IPS-15b (cell line): ENCODE data around the gene COQ8A.

ENCODE experiments used
- H3K27me3 ChIP-seq: one replicate; pipeline ENCODE4 v1.6.1; 2013; ENCODE audit warnings: low read length; ENCODE audit not compliant: control insufficient read depth, insufficient read depth
- H3K36me3 ChIP-seq: one replicate; pipeline ENCODE4 v1.6.1; 2013; ENCODE audit warnings: low read length; ENCODE audit not compliant: control insufficient read depth, insufficient read depth
- H3K4me1 ChIP-seq: one replicate; pipeline ENCODE4 v1.6.1; 2013; ENCODE audit warnings: mild to moderate bottlenecking, low read length; ENCODE audit not compliant: control insufficient read depth, insufficient read depth
- H3K4me3 ChIP-seq: one replicate; pipeline ENCODE4 v1.5.1; 2013; ENCODE audit warnings: low read depth, low read length
- H3K9ac ChIP-seq: one replicate; pipeline ENCODE4 v1.6.1; 2013; ENCODE audit warnings: low read depth, mild to moderate bottlenecking, low read length
- H3K9me3 ChIP-seq: one replicate; pipeline ENCODE4 v1.6.1; 2013; ENCODE audit warnings: mild to moderate bottlenecking, low read length; ENCODE audit not compliant: control insufficient read depth, insufficient read depth

COQ8A gene

GRCh38 chr1:226965581-226966440 is 25.7 kb downstream of the COQ8A start:
- Histone ChIP-seq H3K36me3 (no peaks in the 10 kb centered on the region), H3K4me1 (no peaks in the 10 kb centered on the region), H3K9ac (no peak overlapping the region), H3K27me3 (no peaks in the 10 kb centered on the region), H3K9me3 (no peaks in the 10 kb centered on the region), H3K4me3 (no peak overlapping the region)

DNA sequence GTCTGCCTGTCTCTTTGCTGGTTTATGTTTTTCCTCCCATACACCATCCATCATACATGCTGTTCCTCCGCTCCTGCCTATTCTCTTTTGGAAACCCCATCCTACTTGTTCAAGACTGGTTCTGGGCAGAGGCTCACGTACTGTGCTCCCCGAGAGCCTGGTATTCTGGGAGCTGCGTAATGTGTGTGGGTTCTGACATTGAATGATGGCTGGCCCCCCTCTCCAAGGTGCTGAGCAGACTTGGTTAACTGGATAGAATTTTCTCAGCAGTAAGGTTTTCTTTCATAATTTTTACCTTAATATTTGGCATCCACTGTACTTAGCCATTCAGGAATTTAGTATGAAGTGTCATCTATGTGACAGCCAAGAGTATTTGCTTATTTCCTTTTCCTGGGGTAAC is 26.6 kb downstream of the COQ8A start:
- no peak overlapping the region for H3K4me3 ChIP-seq
- H3K4me1 ChIP-seq: no peaks in the 10 kb centered on the region
- H3K27me3 ChIP-seq: no peaks in the 10 kb centered on the region
- H3K9me3 ChIP-seq: no peaks in the 10 kb centered on the region
- H3K36me3 ChIP-seq: no peaks in the 10 kb centered on the region
- H3K9ac ChIP-seq: no peak overlapping the region

GRCh38 chr1:226967665-226968064 is 27.6 kb downstream of the COQ8A start:
- Histone ChIP-seq H3K36me3 (no peaks in the 10 kb centered on the region), H3K4me3 (no peak overlapping the region), H3K9ac (no peak overlapping the region), H3K27me3 (no peaks in the 10 kb centered on the region), H3K9me3 (no peaks in the 10 kb centered on the region), H3K4me1 (no peaks in the 10 kb centered on the region)

DNA sequence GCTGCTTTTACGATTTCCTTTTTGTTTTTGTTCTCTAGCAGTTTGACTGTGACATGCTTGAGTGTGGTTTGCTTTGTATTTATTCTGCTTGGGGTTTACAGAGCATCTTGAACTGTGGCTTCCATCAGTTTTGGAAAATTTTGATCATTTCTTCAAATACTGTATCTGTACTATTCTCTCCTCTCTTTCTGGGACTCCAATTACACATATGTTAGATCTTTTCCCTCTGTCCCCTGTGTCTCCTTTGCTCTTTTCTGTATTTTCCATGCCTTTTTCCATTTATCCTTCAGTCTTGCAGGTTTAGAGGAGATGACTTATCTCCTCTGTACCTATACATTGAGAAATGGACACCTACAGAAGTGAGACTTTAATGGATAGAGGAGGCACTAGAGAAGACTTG is 31.7 kb downstream of the COQ8A start:
- no peak overlapping the region for H3K9ac ChIP-seq
- no peaks in the 10 kb centered on the region for H3K4me1 ChIP-seq
- no peak overlapping the region for H3K4me3 ChIP-seq
- no peaks in the 10 kb centered on the region for H3K9me3 ChIP-seq
- H3K27me3 ChIP-seq: no peaks in the 10 kb centered on the region
- no peaks in the 10 kb centered on the region for H3K36me3 ChIP-seq

DNA sequence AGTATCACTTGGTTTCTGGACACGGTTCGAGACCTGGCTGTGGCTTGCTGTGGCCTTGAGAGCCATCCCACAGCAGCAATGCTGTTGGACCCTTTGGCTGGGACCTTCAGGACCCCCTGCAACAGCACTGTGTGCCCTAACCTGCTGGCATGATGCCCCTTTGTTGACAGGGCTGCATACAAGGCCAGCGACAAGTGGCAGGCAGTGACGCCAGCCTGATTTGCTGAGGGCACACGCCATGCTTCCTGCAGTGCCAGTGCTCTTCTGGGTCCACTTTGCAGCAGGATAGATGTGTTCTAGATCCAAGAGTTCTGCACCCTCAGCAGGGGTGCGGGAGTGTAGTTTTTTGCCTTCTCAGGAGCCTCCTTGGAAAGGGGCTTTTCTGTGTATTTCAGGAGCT is 32.8 kb downstream of the COQ8A start:
- Histone ChIP-seq H3K36me3 (no peaks in the 10 kb centered on the region), H3K9ac (no peak overlapping the region), H3K27me3 (no peaks in the 10 kb centered on the region)

DNA sequence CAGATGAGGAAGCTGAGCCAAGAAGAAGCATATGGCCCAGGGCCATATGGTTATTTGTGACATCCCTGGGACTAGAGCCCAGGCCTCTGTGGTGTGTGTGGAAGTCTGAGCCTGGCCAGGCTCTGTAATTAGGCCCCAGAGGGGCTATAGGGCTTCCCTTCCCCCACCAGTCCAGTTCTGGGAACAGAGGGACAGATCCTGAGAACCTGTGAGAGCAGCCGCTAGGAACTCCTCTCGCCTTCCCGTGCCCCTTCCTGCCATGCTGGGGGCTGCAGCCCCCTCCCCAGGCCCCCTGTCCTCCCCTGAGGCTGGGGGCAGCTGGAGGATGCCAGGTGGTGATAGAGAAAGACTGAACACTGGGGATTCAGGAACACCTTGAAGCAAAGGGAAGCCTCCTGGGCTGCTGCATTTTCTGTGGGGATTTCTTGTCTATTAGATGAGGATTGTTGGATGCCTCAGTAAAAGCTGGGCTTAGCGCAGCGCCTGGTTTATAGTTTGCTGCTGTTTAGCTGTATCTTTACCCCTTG is 33.3 kb downstream of the COQ8A start:
- no peak overlapping the region for H3K9ac ChIP-seq
- no peak overlapping the region for H3K4me3 ChIP-seq
- H3K9me3 ChIP-seq: no peaks in the 10 kb centered on the region
- no peaks in the 10 kb centered on the region for H3K36me3 ChIP-seq
- no peaks in the 10 kb centered on the region for H3K4me1 ChIP-seq
- H3K27me3 ChIP-seq: no peaks in the 10 kb centered on the region

More for the DNA sequence above, 32.8 kb downstream of the COQ8A start:
- Histone ChIP-seq H3K4me3 (no peak overlapping the region), H3K9me3 (no peaks in the 10 kb centered on the region), H3K4me1 (no peaks in the 10 kb centered on the region)

- Histone ChIP-seq H3K4me1 (no peaks in the 10 kb centered on the region), H3K4me3 (no peak overlapping the region), H3K9me3 (no peaks in the 10 kb centered on the region), H3K27me3 (no peaks in the 10 kb centered on the region), H3K36me3 (no peaks in the 10 kb centered on the region), H3K9ac (no peak overlapping the region)
Observed at GRCh38 chr1:226973898-226974543, 33.9 kb downstream of the COQ8A start.

DNA sequence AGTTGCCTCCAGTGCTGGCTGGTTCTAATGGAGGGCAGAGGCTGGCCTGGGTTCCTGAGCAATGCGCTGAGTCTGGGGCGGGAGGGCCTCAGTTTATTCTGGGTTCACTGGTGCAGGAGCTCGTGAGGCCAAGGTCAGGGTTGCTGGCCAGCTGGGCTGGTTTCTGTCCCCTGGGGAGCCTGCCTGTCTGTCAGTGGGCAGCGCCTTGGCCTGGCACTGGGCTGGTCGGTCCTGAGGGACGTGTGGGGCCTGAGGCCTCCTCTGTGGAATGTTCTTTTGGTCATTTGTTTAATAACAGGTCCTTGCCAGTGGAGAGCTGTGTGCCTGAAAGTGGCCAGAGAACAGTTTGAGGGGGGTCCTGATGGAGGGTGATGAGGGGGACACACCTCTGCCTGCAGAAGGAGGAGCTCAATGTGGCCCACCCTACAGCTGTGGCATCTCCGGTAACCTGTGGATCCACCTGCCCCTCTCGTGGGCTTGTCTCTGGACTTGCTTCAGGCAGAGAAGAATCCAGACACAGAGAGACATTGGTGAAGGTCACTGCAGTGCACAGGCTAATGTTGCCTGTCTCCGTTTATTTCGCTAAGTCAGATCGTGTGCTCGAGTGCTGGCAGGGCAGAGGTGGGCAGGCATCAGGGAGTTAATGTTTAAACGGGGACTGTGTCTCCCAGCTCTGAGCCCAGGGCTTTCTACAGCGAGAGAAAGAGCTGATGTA is 34.6 kb downstream of the COQ8A start:
- H3K36me3 ChIP-seq: no peaks in the 10 kb centered on the region
- no peaks in the 10 kb centered on the region for H3K27me3 ChIP-seq
- H3K4me1 ChIP-seq: no peaks in the 10 kb centered on the region
- no peak overlapping the region for H3K9ac ChIP-seq
- no peaks in the 10 kb centered on the region for H3K9me3 ChIP-seq
- H3K4me3 ChIP-seq: no peak overlapping the region

- H3K27me3 ChIP-seq: no peaks in the 10 kb centered on the region
- H3K36me3 ChIP-seq: no peaks in the 10 kb centered on the region
- H3K4me1 ChIP-seq: no peaks in the 10 kb centered on the region
- no peaks in the 10 kb centered on the region for H3K9me3 ChIP-seq
- H3K9ac ChIP-seq: no peak overlapping the region
- H3K4me3 ChIP-seq: no peak overlapping the region
Observed at GRCh38 chr1:226975259-226976250, 35.5 kb downstream of the COQ8A start.

GRCh38 chr1:226976276-226976977 is 36.3 kb downstream of the COQ8A start:
- H3K4me3 ChIP-seq: no peak overlapping the region
- H3K9me3 ChIP-seq: no peaks in the 10 kb centered on the region
- H3K9ac ChIP-seq: no peak overlapping the region
- H3K27me3 ChIP-seq: no peaks in the 10 kb centered on the region
- H3K36me3 ChIP-seq: no peaks in the 10 kb centered on the region
- H3K4me1 ChIP-seq: no peaks in the 10 kb centered on the region
